ENCODE data around the gene PARD6B. TPM values are rescaled to one million over a fixed set of nuclear protein-coding genes. Genes with fewer than 3 reads are reported as not detected.
A peak's percentile ranks its signal among the peaks of the same experiment; 100 is the strongest.

The PARD6B gene
- total and polyA plus RNA-seq, 8 donors: 3.2 to 69.5 (median 10.6) TPM

DNA sequence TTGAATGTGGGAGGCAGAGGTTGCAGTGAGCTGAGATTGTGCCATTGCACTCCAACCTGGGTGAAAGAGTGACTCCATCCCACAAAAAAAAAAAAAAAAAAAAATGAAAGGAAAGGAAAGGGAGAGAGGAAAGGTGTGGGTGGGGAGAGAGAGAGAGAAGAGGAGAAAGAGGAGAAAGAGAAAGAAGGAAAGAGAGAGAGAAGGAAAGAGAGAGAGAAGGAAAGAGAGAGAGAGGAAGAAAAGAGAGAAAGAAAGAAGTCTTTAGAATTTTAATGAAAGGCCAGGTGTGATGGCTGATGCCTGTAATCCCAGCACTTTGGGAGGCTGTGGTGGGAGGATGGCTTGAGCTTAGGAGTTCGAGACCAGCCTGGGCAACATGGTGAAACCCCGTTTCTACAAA, 55.8 kb downstream of the PARD6B start:
- Histone ChIP-seq H3K4me1 (peaks cover 10 to 33% (median 15%) of the 10 kb centered on the region in 4 donors), H3K27ac (no peak overlapping the region), H3K27me3 (no peaks in the 10 kb centered on the region), H3K4me3 (no peak overlapping the region), H3K9me3 (no peaks in the 10 kb centered on the region), H3K36me3 (no peaks in the 10 kb centered on the region)
- intact Hi-C loops (cut with DNase I; ENCODE audit: low total_unique reads): no loop called here
- WGBS, 5 donors: 77 to 100% (median 95%) methylated on average over 2 of the region's 2 CpGs
- DNase-seq: no peak
- TF ChIP-seq POLR2AphosphoS5 (IDR thresholded peaks at IDR 0.05) (no peak), POLR2A (IDR thresholded peaks at IDR 0.05) (no peak), EP300 (IDR thresholded peaks at IDR 0.05) (no peak)
- TF ChIP-seq, protein P1, sequence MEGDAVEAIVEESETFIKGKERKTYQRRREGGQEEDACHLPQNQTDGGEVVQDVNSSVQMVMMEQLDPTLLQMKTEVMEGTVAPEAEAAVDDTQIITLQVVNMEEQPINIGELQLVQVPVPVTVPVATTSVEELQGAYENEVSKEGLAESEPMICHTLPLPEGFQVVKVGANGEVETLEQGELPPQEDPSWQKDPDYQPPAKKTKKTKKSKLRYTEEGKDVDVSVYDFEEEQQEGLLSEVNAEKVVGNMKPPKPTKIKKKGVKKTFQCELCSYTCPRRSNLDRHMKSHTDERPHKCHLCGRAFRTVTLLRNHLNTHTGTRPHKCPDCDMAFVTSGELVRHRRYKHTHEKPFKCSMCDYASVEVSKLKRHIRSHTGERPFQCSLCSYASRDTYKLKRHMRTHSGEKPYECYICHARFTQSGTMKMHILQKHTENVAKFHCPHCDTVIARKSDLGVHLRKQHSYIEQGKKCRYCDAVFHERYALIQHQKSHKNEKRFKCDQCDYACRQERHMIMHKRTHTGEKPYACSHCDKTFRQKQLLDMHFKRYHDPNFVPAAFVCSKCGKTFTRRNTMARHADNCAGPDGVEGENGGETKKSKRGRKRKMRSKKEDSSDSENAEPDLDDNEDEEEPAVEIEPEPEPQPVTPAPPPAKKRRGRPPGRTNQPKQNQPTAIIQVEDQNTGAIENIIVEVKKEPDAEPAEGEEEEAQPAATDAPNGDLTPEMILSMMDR (IDR thresholded peaks at IDR 0.05): no peak

- intact Hi-C loops (cut with DNase I; ENCODE audit: low total_unique reads): no loop called here
- Histone ChIP-seq H3K9me3 (no peaks in the 10 kb centered on the region), H3K27me3 (no peaks in the 10 kb centered on the region), H3K4me3 (no peak overlapping the region), H3K36me3 (no peaks in the 10 kb centered on the region), H3K27ac (peak overlapping the region in 4 of 5 donors; percentile 10 to 60 (median 30)), H3K4me1 (peaks cover 10 to 44% (median 15%) of the 10 kb centered on the region in 4 donors)
- WGBS, 5 donors: 54 to 60% (median 56%) methylated on average over 18 of the region's 18 CpGs
- peak in 1 of 2 donors; percentile 78 for DNase-seq
- TF ChIP-seq EP300 (IDR thresholded peaks at IDR 0.05) (no peak), POLR2A (IDR thresholded peaks at IDR 0.05) (no peak)
- TF ChIP-seq, protein P1 (IDR thresholded peaks at IDR 0.05): peak in 4 of 7 experiments; percentile 6 to 44 (median 26)
Observed at GRCh38 chr20:50788045-50788991, 56.9 kb downstream of the PARD6B start.

GRCh38 chr20:50789968-50790650, 58.7 kb downstream of the PARD6B start:
- DNase-seq: no peak
- TF ChIP-seq POLR2AphosphoS5 (IDR thresholded peaks at IDR 0.05) (no peak), POLR2A (IDR thresholded peaks at IDR 0.05) (no peak), EP300 (IDR thresholded peaks at IDR 0.05) (peak; percentile 73)
- TF ChIP-seq, protein P1 (IDR thresholded peaks at IDR 0.05): no peak
- Histone ChIP-seq H3K27ac (peak overlapping the region; percentile 67 to 85 (median 80)), H3K27me3 (no peaks in the 10 kb centered on the region), H3K9me3 (no peaks in the 10 kb centered on the region), H3K4me1 (peaks cover 18 to 57% (median 26%) of the 10 kb centered on the region in 4 donors), H3K36me3 (no peaks in the 10 kb centered on the region), H3K4me3 (no peak overlapping the region)
- intact Hi-C loops (cut with DNase I; ENCODE audit: low total_unique reads): no loop called here
- 61 to 74% (median 68%) methylated on average over 11 of the region's 11 CpGs for WGBS, 5 donors

DNA sequence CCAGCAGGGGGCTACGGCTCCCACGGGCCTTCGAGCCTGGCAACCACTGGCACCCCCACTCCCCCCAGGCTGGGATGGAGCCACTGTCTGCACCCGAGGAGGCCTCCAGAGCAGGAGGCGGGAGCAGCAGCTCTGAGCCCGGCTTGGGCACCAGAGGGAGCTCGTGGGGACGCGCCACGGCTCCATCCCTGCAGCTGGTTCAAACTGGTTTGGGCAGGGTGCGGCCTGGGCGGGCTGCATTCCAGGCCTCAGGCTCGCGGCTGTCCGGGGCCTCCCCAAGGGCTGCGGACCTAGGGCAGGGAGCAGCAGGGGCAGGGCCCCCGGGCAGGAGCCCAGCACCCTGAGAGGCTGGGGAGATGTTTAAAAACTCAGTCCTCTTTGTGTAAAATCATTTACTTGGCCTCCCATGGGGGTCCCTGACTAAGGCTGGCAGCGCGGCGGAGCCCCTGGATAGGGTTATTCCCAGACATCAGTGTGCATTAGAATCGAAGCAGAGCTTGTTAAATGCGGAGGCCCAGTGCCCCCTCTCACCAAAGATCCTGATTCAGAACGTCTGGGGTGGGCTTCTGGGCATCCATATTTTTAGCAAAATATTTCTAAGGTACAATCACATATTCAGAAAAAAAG, 59.4 kb downstream of the PARD6B start:
- intact Hi-C loops (cut with DNase I; ENCODE audit: low total_unique reads): no loop called here
- peak; percentile 94 to 98 for DNase-seq
- H3K27ac ChIP-seq: peak overlapping the region; percentile 67 to 85 (median 80)
- WGBS, 5 donors: 7 to 20% (median 8%) methylated on average over 12 to 23 of the region's 23 CpGs
- no peaks in the 10 kb centered on the region for H3K9me3 ChIP-seq
- peaks cover 18 to 64% (median 32%) of the 10 kb centered on the region in 4 donors for H3K4me1 ChIP-seq
- no peaks in the 10 kb centered on the region for H3K27me3 ChIP-seq
- H3K4me3 ChIP-seq: peak overlapping the region in 3 of 4 donors; percentile 3 to 29 (median 17)
- no peaks in the 10 kb centered on the region for H3K36me3 ChIP-seq
- TF ChIP-seq EP300 (IDR thresholded peaks at IDR 0.05) (peak; percentile 4), POLR2AphosphoS5 (IDR thresholded peaks at IDR 0.05) (peak; percentile 52 to 92 (median 71)), POLR2A (IDR thresholded peaks at IDR 0.05) (no peak)
- TF ChIP-seq, protein P1 (IDR thresholded peaks at IDR 0.05): peak in 5 of 7 experiments; percentile 66 to 82 (median 69)
